Measurements from ENCODE around the gene ALG14.
"Not testable (repeated sequence)": the region's sequence is repeated elsewhere in the genome, so short reads cannot be mapped to it uniquely, and the experiment has no call there.

The ALG14 gene

DNA sequence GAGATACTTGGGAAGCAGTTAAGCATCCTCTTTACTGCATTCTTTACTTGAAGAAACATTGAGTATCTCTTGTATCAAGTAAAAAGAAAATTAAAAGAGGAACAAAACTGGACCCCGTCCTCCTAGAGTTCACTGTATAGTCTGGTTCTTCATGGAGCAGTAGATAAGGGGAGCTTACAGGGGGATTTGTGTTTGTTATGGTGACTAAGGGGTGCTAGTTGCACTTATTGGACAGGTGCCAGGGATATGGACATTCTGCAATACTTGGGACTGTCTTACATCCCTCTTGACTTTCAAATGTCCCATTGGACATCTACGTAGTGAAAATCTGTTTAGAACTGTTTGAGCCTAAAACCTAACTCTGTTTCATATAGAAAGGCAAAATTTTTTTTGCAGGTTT is 67.2 kb downstream of the ALG14 start:
- no peak for DNase-seq

DNA sequence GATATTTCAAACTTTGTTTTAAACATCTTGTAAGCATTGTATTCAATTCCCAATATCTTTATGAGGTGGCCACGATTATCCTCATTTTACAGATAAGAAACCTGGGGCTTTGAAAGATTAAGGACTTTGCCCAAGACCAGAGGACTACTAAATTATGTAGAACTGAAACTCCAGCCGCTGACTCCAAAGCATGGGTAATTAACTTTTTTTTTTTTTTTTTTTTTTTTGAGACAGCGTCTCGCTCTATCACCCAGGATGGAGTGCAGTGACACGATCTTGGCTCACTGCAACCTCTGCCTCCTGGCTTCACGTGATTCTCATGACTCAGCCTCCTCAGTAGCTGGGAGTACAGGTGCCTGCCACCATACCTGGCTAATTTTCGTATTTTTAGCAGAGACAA is 68.7 kb downstream of the ALG14 start:
- no peak for DNase-seq

DNA sequence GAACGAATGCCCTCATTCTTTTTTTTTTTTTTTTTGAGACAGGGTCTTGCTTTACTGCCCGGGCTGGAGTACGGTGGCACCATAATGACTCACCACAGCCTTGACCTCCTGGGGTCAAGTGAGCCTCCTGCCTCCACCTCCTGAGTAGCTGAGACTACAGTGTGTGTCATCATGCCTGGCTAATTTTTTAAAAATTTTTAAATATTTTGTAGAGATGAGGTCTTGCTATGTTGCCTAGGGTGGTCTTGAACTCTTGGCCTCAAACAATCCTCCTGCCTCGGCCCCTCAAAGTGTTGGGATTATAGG is 69.4 kb downstream of the ALG14 start:
- no peak for DNase-seq

DNA sequence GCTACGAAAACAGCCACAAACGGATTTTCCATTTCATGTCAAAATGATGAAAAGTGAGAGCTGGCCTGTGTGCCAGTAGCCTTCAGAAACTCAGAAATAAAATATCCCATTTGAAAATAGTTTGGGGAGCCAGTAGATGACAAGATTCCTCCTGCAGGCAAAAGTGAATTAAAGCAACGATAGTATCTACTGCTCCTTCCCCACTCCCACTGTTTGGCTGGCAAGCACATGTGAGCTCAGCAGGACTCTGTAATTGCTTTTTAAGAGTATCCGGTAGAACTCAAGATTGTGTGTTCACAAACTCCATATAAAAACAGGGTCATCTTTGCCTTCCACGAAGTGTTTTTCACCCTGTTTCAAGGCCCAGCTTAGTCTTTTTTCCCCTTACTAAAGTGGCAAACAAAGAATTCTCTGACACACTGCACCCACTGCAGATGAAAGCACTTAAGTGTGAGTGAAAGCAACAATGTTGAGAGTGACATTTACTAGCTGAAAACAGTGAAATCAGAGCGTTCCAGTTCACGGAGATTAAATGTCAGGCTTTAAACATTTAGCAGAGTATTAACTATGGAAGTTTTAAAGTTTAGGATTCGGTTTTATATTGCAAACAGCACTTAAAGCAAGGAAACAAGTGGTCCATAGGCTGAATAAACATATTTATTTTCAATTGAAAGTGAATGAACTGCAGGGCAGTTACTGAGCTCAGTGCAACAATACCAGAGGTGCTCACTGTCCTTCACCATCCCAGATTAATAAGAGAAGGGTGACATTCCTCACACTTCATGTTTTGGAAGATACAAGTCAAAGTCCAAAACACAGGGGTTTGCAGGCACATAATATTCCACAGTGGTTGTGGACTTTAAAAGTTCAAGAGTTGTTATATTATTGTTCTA is 70.0 kb downstream of the ALG14 start:
- no peak for DNase-seq

DNA sequence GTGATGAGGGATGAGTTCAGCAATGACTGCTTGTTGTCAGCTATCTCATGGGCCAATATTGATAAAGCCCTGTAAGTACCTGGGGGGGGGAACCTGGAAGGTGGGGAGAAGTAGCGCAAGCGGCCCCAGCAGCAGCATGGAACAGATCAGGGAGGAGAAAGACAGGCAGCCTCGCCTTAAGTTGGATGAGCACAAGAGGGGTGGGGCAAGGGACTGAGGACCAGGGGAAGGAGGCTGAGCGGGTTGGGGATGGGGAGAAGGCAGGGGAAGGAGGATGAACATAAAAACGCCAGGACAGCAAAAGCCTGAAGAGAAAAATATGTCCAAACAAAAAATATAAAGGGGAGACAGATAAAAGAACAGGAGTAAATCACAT is 70.6 kb downstream of the ALG14 start:
- DNase-seq, result no peak

DNA sequence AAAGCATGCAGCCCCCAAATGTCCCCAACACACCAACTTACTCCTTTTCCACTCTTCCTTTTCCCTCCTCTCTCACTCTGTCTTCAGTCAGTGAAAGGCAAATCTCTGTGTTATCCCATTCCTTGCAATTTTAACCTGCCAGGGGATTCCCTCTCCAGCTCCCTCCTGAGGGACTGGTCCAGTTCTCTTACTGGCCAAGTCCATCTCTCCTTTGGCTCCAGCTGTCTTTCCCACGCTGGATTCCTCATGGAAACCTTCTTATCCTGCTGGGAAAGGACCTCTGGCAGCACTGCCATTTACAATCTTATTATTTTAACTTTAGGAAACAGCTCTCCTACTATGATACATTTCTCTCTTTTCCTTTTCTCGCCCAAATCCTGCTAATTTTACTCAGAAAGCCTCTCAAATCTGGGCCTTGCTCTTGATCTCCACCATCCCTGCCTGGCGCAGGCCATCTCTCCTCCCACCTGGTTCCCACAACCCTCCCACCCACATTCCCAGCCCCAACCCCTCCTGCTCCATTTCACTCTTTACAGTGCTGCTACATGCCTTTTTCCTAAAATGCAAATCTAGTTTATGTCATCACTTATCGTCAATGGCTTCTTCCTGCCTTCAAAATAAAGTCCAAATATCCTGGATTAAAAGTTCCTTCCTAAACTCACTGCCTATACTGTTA is 73.2 kb downstream of the ALG14 start:
- DNase-seq, result no peak

DNA sequence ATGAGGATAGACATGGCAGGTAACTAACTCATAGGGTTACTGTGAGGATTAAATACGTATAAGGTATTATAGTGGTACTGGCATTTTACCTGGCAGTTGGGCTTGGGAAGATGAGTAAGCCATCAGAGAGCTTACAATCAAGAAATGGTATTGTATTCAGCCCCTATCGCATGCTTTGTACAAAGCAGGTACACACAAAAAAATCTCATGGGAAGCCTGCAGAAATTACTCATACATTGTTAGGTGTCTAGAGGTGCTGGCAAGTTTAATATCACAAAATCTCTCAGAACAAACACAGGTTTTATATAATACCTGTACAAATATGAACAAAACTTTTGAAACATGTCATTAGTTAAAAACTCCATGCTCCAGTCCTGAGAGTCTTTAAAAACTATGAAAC is 74.0 kb downstream of the ALG14 start:
- DNase-seq, result no peak

DNA sequence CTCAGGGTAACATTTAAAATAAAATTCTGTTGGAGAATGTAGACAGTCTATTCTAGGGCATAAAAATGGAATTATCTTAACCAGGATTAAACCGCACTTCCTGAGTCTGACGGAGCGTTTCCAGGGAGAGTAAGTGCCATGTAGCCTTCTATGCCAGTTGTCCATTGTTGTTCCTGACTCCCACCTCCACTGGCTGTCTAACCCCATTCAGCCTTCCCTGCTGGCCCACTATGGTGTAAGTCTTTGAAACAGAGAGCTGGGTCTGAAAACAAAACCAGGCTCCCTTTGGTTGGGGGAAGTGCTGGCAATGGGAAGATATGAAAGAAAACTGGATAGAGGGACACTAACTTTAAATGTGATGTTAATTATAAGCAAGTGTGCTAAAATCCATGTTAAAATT is 74.6 kb downstream of the ALG14 start:
- DNase-seq, result no peak

DNA sequence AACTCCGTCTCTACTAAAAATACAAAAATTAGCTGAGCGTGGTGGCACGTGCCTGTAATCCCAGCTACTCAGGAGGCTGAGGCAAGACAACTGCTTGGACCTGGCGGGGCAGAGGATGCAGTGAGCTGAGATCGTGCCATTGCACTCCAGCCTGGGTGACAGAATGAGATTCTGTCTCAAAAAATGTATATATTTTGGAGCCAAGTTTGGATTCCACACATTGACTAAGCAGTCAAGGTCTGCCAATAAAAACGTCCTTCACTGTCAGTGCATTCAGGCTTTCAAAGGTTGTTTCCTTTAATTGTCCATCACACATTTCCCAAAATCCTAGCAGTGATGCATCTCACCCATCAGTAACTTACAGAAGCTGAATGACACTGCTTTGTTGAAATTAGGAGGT is 77.2 kb downstream of the ALG14 start:
- not testable (repeated sequence) for DNase-seq

DNA sequence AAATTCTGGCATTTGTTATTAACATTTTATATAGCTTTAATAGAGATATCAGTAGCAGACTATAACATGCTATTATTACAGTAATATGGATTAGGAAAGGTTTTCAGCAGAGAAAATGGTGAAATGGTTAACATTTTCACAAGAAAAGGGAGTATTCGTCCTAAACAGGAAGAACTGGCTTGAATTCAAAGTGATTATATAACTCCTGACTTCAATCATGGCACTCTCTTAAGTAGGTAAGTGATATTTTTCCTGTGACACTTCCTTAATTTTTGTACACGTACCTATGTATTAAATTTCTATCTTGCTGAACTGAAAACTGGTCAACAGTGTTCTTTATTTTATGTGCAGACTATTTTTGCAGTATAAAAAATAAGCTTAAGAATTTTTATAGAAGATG is 77.9 kb downstream of the ALG14 start:
- no peak for DNase-seq

DNA sequence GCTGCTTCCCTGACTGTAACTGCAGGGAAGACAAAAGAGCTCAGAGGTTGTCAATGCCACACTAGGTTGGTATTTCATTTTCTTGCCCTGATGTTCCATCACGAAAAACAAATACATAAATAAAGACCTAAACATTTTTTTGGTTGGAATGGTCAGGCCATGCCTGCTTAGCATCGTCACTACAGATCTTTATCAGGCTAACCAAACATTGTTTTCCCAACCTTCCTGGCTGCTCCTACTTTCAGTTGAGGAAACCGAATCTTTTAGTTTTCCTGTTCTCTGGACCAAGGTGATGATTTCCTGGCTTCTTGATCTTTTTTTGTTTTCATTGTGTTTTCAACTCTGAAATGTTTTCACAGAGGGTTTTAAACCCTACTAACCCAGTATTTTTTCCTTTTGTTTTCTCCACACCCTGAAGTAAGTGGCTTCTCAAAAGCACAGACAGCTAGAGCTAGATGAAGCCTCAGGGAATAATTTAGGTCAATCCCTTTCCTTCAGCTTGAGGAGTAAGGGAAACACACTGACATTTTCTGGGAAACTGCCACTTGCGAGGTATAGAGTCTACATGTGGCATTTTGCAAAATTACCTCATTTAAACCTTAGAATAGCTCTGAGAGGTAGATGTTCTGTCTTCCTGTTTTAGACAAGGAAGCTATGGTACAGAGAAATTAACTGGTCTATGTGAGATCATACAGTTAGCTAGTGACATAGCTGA is 78.7 kb downstream of the ALG14 start:
- DNase-seq, result no peak

DNA sequence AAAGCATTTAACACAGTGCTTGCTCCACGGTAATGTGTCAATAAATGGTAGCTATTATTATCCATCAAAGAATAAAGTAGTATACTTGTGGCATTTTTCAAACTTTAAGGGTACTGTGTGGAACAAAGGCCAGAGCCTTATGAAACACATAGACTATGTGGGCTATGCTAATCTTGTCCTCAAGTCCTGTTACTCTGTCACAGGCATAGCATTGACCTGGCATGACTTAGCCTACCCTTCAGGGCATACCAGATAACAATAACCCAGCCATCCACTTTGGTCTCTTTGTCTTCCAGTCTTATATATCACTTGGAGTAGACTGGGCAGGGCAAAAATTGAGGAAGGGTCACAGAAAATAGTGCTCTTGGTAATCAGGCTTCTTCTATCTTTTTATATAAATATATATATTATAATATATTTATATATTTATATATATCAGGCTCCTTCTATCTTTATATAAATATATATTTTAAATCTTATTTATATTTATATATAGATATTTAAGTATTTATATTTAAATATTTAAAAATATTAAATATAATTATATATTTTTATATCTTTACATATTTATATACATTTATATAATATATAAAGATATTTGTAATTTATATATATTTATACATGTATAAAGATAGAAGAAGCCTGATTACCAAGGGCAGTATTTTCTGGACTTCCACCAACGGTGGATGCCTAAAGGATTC is 79.7 kb downstream of the ALG14 start:
- DNase-seq, result no peak

DNA sequence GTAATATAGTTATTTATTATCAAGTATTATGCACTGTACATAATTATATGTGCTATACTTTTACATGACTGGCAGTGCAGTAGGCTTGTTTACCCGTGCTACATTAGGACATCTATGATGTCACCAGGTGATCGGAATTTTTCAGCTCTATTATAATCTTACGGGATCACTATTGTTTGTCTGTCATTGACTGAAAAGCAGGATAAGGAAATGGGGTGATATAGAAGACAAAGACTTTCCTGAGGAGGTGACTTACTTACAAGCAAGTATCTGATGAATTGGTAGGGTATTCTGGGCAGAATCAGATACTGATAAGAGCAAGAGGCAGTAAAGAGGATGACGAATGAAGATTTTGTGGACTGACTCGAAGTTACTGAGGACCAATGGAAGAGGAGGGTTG is 80.6 kb downstream of the ALG14 start:
- DNase-seq, result no peak

DNA sequence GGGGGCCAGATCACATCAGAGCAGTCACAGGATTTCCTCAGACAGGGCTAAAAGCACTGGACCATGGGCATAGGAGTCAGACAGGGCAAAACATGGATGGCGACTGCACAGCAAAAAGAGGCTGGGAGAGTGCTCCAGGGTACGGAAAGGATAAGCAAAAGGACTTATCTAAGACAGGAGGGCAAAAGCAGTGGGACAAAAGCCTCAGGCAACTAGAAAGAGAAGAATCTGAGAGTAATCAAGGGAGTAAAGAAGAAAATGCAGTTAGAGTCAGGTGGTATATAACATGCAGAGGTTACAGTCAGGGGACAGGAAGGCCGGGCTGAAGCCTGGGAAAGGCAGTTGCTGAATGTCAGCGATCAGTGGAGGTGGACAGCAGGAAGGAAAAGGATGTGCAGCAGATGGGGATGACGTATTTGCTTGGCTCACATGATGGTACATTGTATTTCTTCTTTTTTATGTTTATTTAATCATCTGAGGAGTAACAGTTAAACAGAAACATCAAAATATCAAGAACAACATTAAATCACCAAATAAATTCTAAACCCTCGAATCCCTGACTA is 82.8 kb downstream of the ALG14 start:
- no peak for DNase-seq

DNA sequence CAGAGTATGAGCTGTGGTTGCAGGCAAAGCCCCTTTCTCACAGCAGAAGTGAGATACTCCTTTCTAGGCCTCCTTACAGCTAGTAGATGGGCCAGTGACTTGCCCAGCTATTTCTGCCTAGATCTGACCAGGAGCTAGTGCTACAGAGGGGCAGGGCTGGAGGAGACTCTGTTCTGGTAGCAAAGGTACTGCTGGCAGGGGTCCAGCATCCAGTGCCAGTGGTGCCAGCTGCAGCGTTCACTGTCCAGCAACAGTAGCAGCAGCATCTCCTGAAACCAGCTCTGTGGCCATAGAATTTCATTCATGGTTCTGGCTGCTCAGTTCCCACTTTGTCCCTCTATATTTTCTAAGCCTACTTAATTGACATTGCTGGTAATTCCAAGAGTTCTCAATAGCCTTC is 83.4 kb downstream of the ALG14 start:
- DNase-seq, result no peak

DNA sequence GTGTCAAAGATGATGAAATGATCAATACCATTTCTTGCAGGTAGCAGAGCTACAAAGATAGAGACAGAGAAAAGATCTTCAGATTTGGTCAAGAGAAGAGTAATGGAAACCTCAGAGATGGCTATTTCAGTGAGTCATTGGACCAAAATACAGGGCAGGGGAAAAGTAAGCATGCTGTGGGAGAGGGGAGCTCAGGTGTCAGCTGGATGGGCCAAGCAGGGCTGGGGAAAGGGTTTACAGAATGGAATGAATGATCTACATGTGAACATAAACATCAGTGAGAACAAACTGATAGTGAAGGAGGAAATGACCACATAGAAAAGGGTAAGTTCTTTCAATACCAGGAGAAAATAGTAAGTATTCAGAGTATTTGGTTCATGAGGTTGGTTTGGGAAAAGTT is 84.4 kb downstream of the ALG14 start:
- no peak for DNase-seq

DNA sequence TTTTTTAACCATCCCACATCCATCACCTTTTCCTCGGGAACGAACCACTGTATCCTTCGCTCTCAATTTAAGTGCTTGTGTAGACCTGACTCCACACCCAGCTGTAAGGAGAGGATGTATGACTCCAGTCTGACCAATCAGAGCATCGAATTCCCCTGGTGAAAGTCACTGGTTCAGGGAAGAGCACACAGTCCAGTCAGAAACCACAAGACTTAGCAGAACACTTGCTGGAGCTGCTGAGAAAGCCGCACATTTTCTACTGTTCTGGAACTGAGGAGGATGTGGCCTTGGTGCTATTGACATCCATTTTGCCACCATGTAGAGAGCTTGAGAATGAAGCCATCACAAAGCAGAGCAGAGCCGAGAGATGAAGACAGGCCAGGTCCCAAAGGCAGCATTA is 86.0 kb downstream of the ALG14 start:
- no peak for DNase-seq

DNA sequence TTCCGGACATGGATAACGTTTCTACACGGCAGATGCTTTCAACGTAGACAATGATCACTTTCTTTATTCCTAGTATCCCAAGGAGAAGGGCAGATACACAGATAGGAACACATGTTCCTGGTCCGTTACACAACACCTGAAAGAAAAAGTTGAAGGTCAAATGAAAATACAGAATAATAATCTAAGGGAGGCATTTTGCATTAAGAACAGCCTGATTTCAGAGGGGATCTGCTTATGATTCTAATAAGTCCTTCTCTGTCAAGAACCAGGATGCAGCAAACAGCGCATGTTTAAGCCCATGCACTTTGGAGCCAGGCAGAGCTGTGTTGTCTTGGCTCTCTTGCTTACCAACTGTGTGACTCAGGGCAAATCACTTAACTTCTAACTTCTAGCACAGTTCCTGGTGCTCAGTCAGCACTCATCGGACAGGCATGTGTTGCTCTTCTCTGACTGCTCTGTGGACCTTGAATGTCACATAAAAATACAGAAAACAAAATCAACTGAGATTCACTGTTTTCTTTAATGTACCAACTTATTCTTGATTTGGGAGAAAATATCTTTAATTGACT is 89.5 kb downstream of the ALG14 start:
- DNase-seq, result no peak

DNA sequence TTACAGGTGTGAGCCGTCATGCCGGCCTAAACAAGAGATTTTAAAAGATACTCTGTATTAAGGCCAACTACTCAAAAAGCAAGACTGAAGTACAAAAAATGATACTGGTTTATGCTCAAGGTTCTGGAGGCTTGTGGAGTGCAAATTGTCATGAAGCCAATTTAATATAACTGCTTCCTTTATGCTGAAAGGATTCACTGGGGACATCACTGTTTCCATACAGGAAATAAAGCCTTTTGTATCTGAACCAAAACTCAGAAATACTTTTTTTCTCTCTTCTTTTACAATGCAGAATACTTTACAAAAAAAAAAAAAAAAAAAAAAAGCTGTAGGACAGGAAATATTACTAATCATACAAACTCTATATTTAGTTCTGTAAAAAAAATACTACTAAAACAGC is 90.4 kb downstream of the ALG14 start:
- DNase-seq, result no peak

DNA sequence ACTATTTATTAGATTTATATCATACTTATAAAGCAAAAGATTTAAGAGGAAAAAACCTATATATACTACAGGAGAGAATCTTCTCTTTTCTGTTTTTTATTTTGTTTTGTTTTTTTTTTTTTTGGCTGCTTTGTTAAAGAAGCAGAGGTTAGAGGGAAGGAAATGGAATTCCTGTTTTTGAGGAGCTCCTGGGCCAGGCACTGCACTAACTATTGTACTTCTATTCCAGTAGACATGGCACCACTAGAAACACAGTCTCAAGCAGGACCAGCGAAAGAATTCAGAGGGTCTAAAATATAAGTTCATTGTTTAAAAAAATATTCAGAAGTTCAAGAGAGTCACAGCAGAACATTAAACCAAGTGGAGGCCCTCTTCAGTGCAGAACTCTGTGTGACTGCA is 91.2 kb downstream of the ALG14 start:
- no peak for DNase-seq

DNA sequence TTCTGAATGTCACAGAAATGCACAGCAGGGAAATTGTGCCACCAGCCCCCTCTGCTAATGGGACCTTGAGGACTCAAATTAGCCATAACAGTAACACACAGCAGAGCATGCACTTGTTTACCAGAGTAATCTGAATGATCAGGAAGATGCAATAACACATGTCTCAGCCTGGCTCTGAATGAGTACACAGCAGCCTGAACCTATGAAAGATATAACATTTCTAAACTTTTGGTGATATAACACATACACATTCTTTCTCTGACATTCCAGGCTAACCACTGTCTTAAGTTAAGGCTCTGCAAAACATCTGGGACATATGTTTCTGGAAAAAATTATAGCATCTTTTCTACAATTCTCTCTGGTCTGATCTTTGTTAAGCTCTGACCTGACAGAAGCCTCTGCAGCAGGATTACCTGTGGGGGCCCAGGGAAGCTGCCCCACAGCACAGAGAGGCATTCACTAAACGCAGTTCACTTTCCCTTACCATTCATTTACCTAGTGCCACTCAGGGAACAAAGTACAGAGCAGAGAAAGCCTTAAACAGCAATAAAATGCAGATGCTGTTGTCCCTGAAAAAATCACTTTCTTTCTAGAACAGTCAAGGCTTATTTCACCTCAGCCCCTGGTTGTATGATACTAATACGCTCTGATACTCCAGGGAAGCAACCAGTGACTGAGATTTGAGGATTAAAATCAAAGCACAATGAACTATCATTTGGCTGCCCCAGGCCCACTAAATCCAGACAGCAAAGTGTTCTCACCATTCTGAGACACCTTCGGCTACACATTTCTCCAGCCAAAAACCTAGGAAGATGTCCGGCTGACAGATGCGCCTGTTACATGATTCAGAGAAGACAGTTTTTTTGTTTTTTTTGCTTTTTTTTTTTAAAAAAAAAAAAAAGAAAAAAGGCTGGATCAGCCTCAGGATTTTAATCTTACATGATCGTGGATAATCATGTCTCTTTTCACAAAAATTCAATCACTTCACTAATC is 91.9 kb downstream of the ALG14 start:
- no peak for DNase-seq
